Thoracic aorta (tissue), 2 donors: Measurements from ENCODE around the gene FUT6. TPM values are rescaled to one million over a fixed set of nuclear protein-coding genes. Genes with fewer than 3 reads are reported as not detected.
"Not testable (repeated sequence)": the region's sequence is repeated elsewhere in the genome, so short reads cannot be mapped to it uniquely, and the experiment has no call there.

ENCODE experiments used
- ATAC-seq: fragments of 150-250 bp; one replicate; pipeline ENCODE4 v1.8.0; 2017; ENCODE audit warnings: low read depth; ENCODE audit not compliant: insufficient number of reproducible peaks, low FRiP score
- DNase-seq: peaks from one replicate; pipeline ENCODE4 v3.0.0-alpha.2; 2020; ENCODE audit warnings: low spot score
- H3K27ac ChIP-seq, 2 donors: fragments of 200-600 bp; sonication (generic); 1 replicate in 1 of 2; 2 replicates in 1 of 2; pipeline ENCODE4 v1.5.1; 2016; ENCODE audit warnings: mild to moderate bottlenecking in 2 of 2, moderate library complexity in 2 of 2
- H3K27me3 ChIP-seq: fragments of 200-600 bp; sonication (generic); replicated peaks from 2 replicates; pipeline ENCODE4 v1.6.0; 2016; ENCODE audit warnings: mild to moderate bottlenecking; ENCODE audit not compliant: insufficient read depth
- H3K36me3 ChIP-seq: fragments of 200-600 bp; sonication (generic); one replicate; pipeline ENCODE4 v1.5.1; 2016
- H3K4me1 ChIP-seq, 2 donors: fragments of 200-600 bp; sonication (generic); 1 replicate in 1 of 2; 2 replicates in 1 of 2; pipeline versions ENCODE4 v1.5.1 to v1.6.0; 2016; ENCODE audit warnings: low read depth in 2 of 2, mild to moderate bottlenecking in 1 of 2; ENCODE audit not compliant: control insufficient read depth in 1 of 2
- H3K4me3 ChIP-seq: fragments of 200-600 bp; sonication (generic); 2 replicates; pipeline ENCODE4 v1.5.1; 2016; ENCODE audit warnings: mild to moderate bottlenecking
- H3K9me3 ChIP-seq: fragments of 200-600 bp; sonication (generic); 2 replicates; pipeline ENCODE4 v1.5.1; 2016
- total RNA-seq, 2 donors: library from RNA; depleted of rRNA; stranded (reverse); fragments of >200 nt; gene quantifications; one replicate each; pipeline versions ENCODE4 v1.1.0 to v1.2.3, GENCODE V29; 2016
- TF ChIP-seq, protein P1 (sequence below): fragments of 200-600 bp; sonication (generic); IDR thresholded peaks from one replicate; pipeline ENCODE4 v1.5.1; 2019; ENCODE audit warnings: antibody characterized with exemption

FUT6 gene
- total RNA-seq, 2 donors from 2014 or later: not detected

DNA sequence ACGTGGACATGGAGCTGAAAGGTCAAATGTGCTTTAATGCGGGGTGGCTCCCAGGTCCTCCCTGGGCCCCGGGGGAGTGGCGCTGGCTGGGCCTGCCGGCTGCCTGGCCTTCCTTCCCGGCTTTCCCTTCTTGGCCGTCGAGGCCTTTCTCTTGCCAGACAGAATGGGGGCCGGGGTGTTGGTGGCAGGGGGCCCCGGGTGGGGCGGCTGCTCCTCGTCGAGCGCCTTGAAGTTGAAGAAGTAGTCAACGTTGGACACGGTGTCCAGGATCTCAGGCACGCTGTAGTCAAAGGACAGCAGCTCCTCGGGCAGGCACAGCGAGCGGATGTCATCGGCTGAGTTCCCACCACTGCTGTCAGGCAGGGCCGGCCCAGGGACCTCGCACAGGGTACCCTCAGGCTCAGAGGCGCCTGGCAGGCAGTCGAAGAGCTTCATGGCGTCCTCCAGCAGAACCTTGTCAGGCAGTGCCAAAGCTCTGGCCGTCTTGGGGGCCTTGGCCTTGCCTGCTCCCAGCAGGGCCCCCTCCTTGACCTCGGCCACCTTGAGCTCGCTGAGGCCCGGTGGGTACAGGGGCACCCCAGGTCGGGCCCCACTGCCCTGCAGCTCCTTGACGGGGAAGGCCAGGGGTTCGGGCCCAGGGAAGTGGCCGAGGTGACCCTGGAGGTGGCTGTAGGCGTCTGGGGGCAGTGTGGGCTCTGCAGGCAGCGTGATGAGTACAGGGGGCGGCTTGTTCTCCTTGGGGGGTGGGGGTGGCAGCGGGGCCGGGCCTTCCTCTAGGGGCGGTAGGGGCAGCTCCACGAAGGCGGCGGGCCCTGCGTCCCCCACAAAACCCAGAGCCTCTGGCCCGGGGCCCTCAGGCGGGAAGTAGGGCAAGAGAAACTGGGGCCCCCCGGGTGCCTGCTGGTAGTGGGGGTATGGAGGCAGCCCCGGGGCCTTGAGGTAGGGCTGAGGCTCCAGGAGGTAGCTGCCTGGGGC is 56.3 kb downstream of the FUT6 start:
- Histone ChIP-seq H3K36me3 (peaks cover 25% of the 10 kb centered on the region), H3K4me1 (no peaks in the 10 kb centered on the region), H3K4me3 (no peak overlapping the region), H3K9me3 (no peaks in the 10 kb centered on the region), H3K27ac (no peak overlapping the region), H3K27me3 (no peaks in the 10 kb centered on the region)
- TF ChIP-seq, protein P1, sequence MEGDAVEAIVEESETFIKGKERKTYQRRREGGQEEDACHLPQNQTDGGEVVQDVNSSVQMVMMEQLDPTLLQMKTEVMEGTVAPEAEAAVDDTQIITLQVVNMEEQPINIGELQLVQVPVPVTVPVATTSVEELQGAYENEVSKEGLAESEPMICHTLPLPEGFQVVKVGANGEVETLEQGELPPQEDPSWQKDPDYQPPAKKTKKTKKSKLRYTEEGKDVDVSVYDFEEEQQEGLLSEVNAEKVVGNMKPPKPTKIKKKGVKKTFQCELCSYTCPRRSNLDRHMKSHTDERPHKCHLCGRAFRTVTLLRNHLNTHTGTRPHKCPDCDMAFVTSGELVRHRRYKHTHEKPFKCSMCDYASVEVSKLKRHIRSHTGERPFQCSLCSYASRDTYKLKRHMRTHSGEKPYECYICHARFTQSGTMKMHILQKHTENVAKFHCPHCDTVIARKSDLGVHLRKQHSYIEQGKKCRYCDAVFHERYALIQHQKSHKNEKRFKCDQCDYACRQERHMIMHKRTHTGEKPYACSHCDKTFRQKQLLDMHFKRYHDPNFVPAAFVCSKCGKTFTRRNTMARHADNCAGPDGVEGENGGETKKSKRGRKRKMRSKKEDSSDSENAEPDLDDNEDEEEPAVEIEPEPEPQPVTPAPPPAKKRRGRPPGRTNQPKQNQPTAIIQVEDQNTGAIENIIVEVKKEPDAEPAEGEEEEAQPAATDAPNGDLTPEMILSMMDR: no peak
- no peak for ATAC-seq
- no peak for DNase-seq

DNA sequence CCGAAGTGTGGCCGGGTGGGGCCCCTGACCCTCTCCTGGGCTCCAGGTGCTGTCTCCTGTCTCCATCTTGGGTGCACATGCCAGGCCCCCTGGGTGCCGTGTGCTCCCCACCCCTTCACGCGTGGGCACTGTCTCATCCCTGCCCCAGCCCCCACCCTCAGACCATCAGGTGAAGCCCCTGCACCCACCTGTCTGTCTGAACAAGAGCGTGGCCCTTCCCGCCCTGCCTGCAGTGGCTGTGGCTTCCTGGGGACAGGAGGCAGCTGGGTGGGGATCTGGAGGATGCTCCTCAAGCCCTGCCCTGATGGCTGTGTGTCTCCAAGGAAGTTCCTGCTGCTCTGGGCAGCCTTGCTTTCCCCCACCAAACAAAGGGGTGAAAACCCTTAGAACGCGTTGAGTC is 57.2 kb downstream of the FUT6 start:
- ATAC-seq: no peak
- Histone ChIP-seq H3K36me3 (peaks cover 23% of the 10 kb centered on the region), H3K4me3 (no peak overlapping the region), H3K9me3 (no peaks in the 10 kb centered on the region), H3K4me1 (no peaks in the 10 kb centered on the region), H3K27me3 (no peaks in the 10 kb centered on the region), H3K27ac (no peak overlapping the region)
- TF ChIP-seq, protein P1: no peak
- no peak for DNase-seq

DNA sequence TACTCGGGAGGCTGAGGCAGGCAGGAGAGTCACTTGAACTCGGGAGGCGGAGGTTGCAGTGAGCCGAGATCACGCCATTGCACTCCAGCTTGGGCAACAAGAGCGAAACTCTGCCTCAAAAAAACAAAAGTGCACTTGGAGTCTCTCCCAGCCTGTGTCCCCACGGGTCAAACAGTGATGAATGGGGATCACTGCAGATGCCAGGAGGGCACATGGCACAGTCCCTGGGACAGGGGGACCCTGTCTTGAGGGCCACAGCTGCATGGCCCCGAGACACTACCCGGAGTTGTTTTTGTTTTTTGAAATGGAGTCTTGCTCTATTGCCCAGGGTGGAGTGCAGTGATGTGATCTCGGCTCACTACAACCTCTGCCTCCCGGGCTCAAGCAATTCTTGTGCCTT is 58.6 kb downstream of the FUT6 start:
- DNase-seq: not testable (repeated sequence)

More for the DNA sequence above, 58.6 kb downstream of the FUT6 start:
- not testable (repeated sequence) for ATAC-seq, H3K4me1 ChIP-seq, H3K27ac ChIP-seq, H3K9me3 ChIP-seq, H3K27me3 ChIP-seq, H3K4me3 ChIP-seq
- peaks cover 11% of the 10 kb centered on the region for H3K36me3 ChIP-seq

Other genes with a start within 250 kb of the FUT6 start
- gene SAFB2, start 216.9 kb downstream of the FUT6 start, total RNA-seq: 10 to 100 TPM; 55.1 to 80.6 TPM
- gene SAFB, start 216.6 kb downstream of the FUT6 start, total RNA-seq: 100 to 1,000 TPM in 1 of 2 donors, 10 to 100 TPM in 1; 28.6 to 101 TPM
- gene MICOS13, start 159.2 kb downstream of the FUT6 start, total RNA-seq: 10 to 100 TPM; 16.9 to 43.7 TPM
- 10 to 100 TPM in 1 of 2 donors, 1 to 10 TPM in 1; 7.5 to 11.6 TPM for gene HSD11B1L, start 158.7 kb downstream of the FUT6 start, total RNA-seq
- gene RPL36, start 149.4 kb downstream of the FUT6 start, total RNA-seq: 100 to 1,000 TPM; 274 to 397 TPM
- 10 to 100 TPM; 52.8 to 82.8 TPM for gene LONP1, start 119.6 kb downstream of the FUT6 start, total RNA-seq
- gene CATSPERD, start 119.1 kb downstream of the FUT6 start, total RNA-seq: under 1 TPM in 1 of 2 donors, not detected in 1; 0.41 TPM
- 1 to 10 TPM; 1.1 to 1.3 TPM for gene PRR22, start 55.0 kb downstream of the FUT6 start, total RNA-seq
- 10 to 100 TPM; 16.2 to 33.9 TPM for gene DUS3L, start 48.5 kb downstream of the FUT6 start, total RNA-seq
- gene NRTN, start 34.6 kb downstream of the FUT6 start, total RNA-seq: not detected
- gene FUT3, start 11.7 kb upstream of the FUT6 start, total RNA-seq: not detected
- not detected for gene FUT5, start 30.8 kb upstream of the FUT6 start, total RNA-seq
- gene NDUFA11, start 64.1 kb upstream of the FUT6 start, total RNA-seq: 100 to 1,000 TPM in 1 of 2 donors, 10 to 100 TPM in 1; 83.2 to 177 TPM
- 10 to 100 TPM; 13.3 to 13.6 TPM for gene VMAC, start 65.2 kb upstream of the FUT6 start, total RNA-seq
- 10 to 100 TPM in 1 of 2 donors, 1 to 10 TPM in 1; 8.5 to 48.7 TPM for gene CAPS, start 74.6 kb upstream of the FUT6 start, total RNA-seq
- gene RANBP3, start 138.4 kb upstream of the FUT6 start, total RNA-seq: 100 to 1,000 TPM in 1 of 2 donors, 10 to 100 TPM in 1; 51.4 to 101 TPM